ENCODE measurements around the gene PTCHD1.

The PTCHD1 gene

DNA sequence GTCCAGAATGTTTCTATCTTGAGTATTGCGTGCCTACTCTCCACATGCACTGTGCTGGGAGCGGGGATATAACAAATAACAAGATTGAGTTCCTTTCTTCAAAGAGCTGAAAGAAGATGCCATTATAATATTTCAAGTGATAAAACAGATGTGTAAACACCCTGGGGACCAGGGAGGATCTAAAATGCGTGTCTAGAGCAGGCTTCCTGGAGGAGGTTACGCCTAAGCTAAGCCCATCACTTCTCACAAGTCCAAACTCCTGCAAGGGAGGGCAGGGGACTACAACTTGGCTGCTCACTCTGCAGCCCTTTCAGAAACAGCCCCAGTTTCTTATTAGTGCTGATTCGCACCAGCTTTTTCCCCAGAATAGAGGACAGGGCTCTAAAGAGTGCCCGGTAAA is 21.5 kb downstream of the PTCHD1 start:
- DNase-seq, result no peak

- DNase-seq, result no peak
Measured at GRCh38 chrX:23364416-23364815, 29.8 kb downstream of the PTCHD1 start.

DNA sequence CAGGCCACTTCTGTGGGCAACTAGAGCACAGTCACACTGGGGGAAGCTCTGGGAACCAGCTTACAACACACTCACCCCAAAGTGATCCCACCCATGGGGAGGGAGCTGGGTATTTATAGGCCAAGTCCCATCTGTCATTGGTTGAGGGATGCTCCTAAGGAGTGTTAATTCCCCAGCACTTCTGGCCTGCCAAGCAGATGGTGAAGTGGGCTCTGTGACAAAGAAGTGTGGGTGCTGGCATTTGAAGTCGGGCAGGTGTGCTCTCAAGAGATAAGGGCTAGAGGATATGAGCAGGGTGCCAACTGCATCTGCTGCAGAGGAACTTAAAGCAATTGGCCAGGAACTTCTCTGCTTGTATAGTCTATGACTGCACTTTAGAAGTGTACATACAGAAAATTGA is 30.9 kb downstream of the PTCHD1 start:
- no peak for DNase-seq

DNA sequence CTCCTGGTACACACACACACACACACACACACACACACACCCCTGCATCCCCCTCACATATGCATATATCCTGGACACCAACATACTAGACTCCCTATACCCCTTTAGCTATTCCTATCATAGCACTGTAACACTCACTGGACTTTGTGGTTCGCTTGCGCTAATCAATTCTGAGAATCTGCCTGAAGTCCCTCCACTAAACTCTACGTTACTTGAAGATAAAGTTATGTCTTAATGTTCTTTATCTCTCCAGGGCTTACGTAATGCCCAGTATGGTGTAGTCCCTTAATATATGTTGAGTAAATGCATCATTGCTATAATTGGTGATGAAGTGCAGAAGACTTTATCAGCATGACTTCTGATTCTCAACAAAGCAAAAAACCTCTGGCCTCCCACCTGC is 32.3 kb downstream of the PTCHD1 start:
- no peak for DNase-seq

- no peak for DNase-seq
Measured at GRCh38 chrX:23369027-23369426, 34.4 kb downstream of the PTCHD1 start.

DNA sequence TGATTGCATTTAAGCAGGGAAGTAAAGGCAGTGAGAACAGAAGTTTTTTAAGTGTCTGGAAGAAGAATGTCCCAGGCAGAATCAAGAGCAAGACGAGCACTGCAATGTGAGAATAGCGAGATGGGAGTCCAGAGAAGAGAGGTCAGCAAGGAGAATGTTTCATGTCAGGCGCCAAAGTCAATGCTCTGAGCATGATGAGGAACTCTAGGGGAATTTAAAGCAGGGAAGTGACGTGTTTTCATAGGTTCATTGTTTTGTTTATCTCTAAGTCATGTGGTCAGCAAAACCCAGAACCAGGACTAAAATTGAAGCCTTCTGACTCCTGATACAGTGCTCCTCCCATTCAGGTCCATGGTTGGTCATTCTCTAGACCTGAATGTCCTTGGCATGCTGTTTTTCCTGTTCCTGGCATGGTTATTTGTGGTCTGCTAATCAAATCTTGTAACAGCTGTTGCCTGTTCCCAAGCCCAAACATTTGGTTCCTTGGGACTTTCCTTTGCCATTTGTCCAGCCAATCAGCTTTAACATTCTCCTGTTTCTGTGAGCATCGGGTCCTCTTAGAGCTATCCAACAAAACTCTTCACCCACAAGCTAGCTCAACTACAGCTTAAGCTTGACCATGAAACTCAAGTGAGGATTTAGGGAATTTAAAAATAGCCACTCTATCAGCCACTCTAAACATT is 37.7 kb downstream of the PTCHD1 start:
- DNase-seq, result no peak

- DNase-seq, result peak in 1 of 4 experiments; percentile 17
Measured at GRCh38 chrX:23373129-23373804, 38.6 kb downstream of the PTCHD1 start.

- DNase-seq, result no peak
Measured at GRCh38 chrX:23374291-23374690, 39.6 kb downstream of the PTCHD1 start.

DNA sequence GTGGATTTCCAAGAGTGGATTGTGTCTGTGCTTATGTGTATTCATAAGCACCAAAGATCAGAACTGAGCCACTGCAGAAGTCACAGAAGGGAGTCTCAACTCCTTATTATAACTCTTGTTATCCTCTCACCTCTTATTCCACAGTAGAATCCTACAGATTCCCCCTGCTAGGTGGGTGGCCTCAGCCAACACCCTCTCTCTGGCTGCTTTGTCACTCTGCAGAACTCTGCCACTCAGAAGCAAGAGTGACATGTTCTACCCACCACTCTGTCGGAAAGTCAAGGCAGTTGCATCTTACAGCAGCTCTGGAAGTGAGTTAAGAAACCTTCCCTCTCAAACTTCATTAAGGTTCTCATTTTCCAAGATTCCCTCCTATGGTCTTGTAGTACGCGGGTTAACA is 41.9 kb downstream of the PTCHD1 start:
- no peak for DNase-seq

GRCh38 chrX:23380581-23380980 is 45.9 kb downstream of the PTCHD1 start:
- DNase-seq, result no peak

- DNase-seq, result no peak
Measured at GRCh38 chrX:23381099-23382087, 46.7 kb downstream of the PTCHD1 start.

GRCh38 chrX:23382572-23382971 is 47.9 kb downstream of the PTCHD1 start:
- DNase-seq, result no peak

DNA sequence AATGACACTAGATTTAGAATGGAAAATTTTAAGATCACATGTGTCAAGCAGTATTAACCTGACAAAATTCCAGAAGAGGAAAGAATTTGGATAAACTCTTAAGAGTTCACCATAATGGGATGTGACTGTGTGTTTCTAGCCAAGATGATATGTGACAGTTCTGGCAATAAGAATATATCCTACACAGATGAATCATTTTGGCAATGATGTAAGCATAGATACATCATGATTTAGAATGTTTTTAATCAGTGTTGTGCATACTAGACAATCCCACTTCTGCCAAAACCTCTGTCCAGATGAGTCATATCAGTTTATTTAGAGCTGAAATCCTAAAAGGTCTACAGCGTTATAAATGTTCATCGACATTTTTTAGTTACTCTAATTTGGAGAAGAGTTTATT is 48.8 kb downstream of the PTCHD1 start:
- no peak for DNase-seq

DNA sequence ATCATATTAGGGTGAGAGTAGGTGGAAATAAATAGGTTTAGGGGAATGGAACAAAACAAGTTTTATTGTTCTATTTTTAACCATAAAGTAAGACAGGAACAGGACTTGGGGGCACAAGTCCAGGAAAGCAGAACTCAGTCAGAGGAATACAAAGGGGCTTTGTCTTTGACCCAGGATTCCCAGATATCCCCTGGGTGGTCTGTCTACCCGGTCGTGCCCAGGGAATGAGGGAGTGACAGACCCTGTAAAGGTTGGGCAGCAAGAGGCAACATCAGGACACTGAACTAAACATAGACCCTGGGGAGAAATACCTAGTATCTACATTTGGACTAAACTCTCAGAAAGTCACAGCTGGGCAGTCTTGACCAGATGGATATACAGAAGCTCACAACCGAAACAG is 50.6 kb downstream of the PTCHD1 start:
- DNase-seq, result no peak

- DNase-seq, result no peak
Measured at GRCh38 chrX:23386260-23386659, 51.6 kb downstream of the PTCHD1 start.

DNA sequence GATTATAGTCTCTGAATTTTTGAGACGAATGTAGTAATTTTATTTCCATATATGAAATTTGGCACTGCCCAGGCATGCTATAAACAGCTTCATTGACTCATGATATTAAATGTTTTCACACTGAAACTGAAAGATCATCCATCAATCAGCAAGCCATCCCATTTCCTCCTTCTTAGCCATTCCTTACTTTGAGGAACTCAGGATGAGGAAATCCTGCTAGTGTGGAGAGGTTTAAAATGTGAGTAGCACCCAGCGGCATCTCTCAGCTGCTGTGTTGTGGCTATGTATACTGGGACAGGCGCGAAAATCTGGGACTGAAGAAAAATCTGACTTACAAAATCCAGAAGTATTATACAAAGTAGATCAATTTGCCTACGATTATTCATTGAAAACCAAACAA is 52.1 kb downstream of the PTCHD1 start:
- DNase-seq, result no peak

GRCh38 chrX:23387550-23388184 is 53.0 kb downstream of the PTCHD1 start:
- no peak for DNase-seq

DNA sequence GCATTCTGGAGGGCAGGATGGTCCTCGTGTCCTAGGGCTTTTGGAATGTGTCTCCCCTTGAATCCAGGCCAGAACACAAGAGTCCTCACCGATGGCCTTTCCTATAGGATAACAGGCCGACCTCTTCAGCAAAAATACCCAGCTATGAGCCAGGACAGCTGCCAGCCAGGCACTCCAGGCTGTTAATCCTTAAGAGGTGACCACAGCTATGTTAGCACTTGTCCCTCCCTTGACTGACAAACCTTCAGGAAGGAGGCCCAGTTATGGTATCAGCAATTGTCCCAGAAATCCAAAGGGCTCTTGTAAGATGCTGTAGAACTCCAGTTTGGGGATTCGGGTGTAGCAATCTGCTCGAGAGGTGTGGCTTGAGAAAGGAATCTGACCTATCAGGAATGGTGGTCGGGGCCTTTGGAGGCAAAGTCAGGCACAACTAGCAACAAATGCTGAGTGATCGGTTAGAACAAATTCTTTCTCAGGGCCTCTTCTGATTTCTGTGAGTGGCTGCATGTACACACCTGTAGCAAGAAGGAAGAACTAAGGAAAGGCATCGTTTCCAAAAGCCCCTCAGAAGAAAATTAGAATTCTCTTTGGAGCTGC is 54.6 kb downstream of the PTCHD1 start:
- no peak for DNase-seq

DNA sequence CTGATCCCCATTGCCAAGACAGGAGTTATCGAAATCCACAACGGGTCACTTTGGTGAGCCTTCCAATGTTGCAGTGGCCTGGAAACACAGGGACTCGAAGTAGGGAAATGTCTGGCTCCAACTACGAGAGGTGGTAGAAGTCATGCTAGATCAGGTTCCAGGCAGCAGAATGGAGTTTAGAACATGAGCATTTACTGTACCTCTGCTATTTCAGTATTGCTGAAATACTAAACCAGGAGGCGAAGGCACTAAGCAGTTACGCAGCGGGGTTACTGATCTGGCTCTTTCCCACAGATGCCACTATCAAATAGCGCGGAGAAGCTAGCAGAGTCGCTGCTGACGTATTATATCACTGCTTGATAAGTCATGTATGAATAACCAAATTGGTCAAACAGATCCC is 56.3 kb downstream of the PTCHD1 start:
- no peak for DNase-seq

GRCh38 chrX:23392195-23392594 is 57.5 kb downstream of the PTCHD1 start:
- no peak for DNase-seq

GRCh38 chrX:23394421-23394820 is 59.8 kb downstream of the PTCHD1 start:
- DNase-seq, result no peak

DNA sequence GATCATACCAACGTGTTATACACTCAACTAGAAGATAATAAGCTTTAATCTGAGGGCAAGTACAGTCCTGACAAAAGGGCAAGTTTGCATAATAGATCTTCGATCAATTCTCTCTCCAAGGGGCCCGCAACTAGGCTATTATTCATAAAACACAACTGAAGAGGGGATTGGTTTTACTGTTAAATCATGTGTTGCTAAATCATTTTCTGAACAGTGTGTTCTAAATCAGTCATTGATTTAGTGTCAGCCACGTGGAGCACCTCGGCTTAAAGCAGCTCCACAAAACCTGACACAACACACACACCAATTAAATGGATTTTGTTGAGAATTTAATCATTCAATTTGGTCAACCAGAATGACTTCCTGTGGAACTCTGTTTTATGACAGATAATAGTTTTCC is 61.6 kb downstream of the PTCHD1 start:
- DNase-seq, result no peak

Measured in suppressor macrophage (primary cell).